Glutamatergic neuron (in vitro differentiated cells): ENCODE data around the gene LRRFIP1. TPM values are rescaled to one million over a fixed set of nuclear protein-coding genes. Genes with fewer than 3 reads are reported as not detected.

ENCODE experiments used
- DNase-seq: peaks from one replicate; pipeline ENCODE4 v3.0.0; 2022
- H3K27ac Mint-ChIP-seq: one replicate; pipeline ENCODE4 v1.8.0; 2020; ENCODE audit warnings: mild to moderate bottlenecking, mixed read lengths, inconsistent platforms; ENCODE audit not compliant: unreplicated experiment
- H3K27me3 Mint-ChIP-seq: one replicate; pipeline ENCODE4 v1.8.0; 2020; ENCODE audit warnings: mild to moderate bottlenecking, moderate library complexity, mixed read lengths, inconsistent platforms; ENCODE audit not compliant: unreplicated experiment
- H3K36me3 Mint-ChIP-seq: one replicate; pipeline ENCODE4 v1.8.0; 2020; ENCODE audit warnings: mild to moderate bottlenecking, mixed read lengths, inconsistent platforms; ENCODE audit not compliant: unreplicated experiment
- H3K4me1 Mint-ChIP-seq: one replicate; pipeline ENCODE4 v1.8.0; 2020; ENCODE audit warnings: mild to moderate bottlenecking, low read depth, mixed read lengths, inconsistent platforms; ENCODE audit not compliant: unreplicated experiment
- H3K4me3 Mint-ChIP-seq: one replicate; pipeline ENCODE4 v1.8.0; 2020; ENCODE audit warnings: mild to moderate bottlenecking, mixed read lengths, inconsistent platforms; ENCODE audit not compliant: unreplicated experiment
- H3K9me3 Mint-ChIP-seq: one replicate; pipeline ENCODE4 v1.8.0; 2020; ENCODE audit warnings: mild to moderate bottlenecking, moderate library complexity, mixed read lengths, inconsistent platforms; ENCODE audit not compliant: unreplicated experiment
- CTCF ChIP-seq: fragments of 200-600 bp; sonication (generic); IDR thresholded peaks from one replicate; pipeline ENCODE4 v1.5.0; 2021; ENCODE audit not compliant: partially characterized antibody, unreplicated experiment
- total RNA-seq: library from RNA; stranded (reverse); fragmentation: NEBNext Ultra II Directional; extraction: Animal tissue kit (Norgen Biotek cat#: 25700); gene quantifications from one replicate; pipeline ENCODE4 v1.2.1, GENCODE V29; 2021; ENCODE audit not compliant: unreplicated experiment

The LRRFIP1 gene
- total RNA-seq, 1 donor from 2014 or later: 112 TPM

- peaks cover 32% of the 10 kb centered on the region for H3K4me1 Mint-ChIP-seq
- TF ChIP-seq CTCF: no peak
- H3K27ac Mint-ChIP-seq: no peak overlapping the region
- no peaks in the 10 kb centered on the region for H3K9me3 Mint-ChIP-seq
- no peak overlapping the region for H3K4me3 Mint-ChIP-seq
- peaks cover 1% of the 10 kb centered on the region for H3K27me3 Mint-ChIP-seq
- peaks cover 5% of the 10 kb centered on the region for H3K36me3 Mint-ChIP-seq
- no peak for DNase-seq
Measured at GRCh38 chr2:237742614-237743013, 115.2 kb downstream of the LRRFIP1 start.

- Mint-ChIP-seq H3K9me3 (no peaks in the 10 kb centered on the region), H3K4me3 (no peak overlapping the region), H3K4me1 (peaks cover 29% of the 10 kb centered on the region), H3K27ac (no peak overlapping the region), H3K27me3 (peaks cover 1% of the 10 kb centered on the region), H3K36me3 (peaks cover 1% of the 10 kb centered on the region)
- DNase-seq: no peak
- TF ChIP-seq CTCF: no peak
Measured at GRCh38 chr2:237743024-237743423, 115.6 kb downstream of the LRRFIP1 start.

- peaks cover 2% of the 10 kb centered on the region for H3K27me3 Mint-ChIP-seq
- peaks cover 29% of the 10 kb centered on the region for H3K4me1 Mint-ChIP-seq
- no peak for DNase-seq
- TF ChIP-seq CTCF: peak; percentile 11
- H3K36me3 Mint-ChIP-seq: peaks cover 5% of the 10 kb centered on the region
- H3K9me3 Mint-ChIP-seq: no peaks in the 10 kb centered on the region
- no peak overlapping the region for H3K27ac Mint-ChIP-seq
- H3K4me3 Mint-ChIP-seq: no peak overlapping the region
Measured at GRCh38 chr2:237743561-237744269, 116.3 kb downstream of the LRRFIP1 start.

- no peak for DNase-seq
- Mint-ChIP-seq H3K27ac (no peak overlapping the region), H3K27me3 (peaks cover 3% of the 10 kb centered on the region), H3K9me3 (no peaks in the 10 kb centered on the region), H3K36me3 (peaks cover 7% of the 10 kb centered on the region), H3K4me1 (peaks cover 28% of the 10 kb centered on the region), H3K4me3 (no peak overlapping the region)
- TF ChIP-seq CTCF: no peak
Measured at GRCh38 chr2:237744270-237744612, 116.9 kb downstream of the LRRFIP1 start.

- peak; percentile 89 for DNase-seq
- Mint-ChIP-seq H3K4me3 (no peak overlapping the region), H3K27ac (peak overlapping the region; percentile 81), H3K9me3 (no peaks in the 10 kb centered on the region), H3K4me1 (peaks cover 23% of the 10 kb centered on the region), H3K36me3 (peaks cover 11% of the 10 kb centered on the region), H3K27me3 (peaks cover 3% of the 10 kb centered on the region)
- TF ChIP-seq CTCF: peak; percentile 85
Measured at GRCh38 chr2:237744613-237745249, 117.3 kb downstream of the LRRFIP1 start.
